Karpas-422 (cell line): ENCODE results near the gene ZNHIT1. TPM values are rescaled to one million over a fixed set of nuclear protein-coding genes. Genes with fewer than 3 reads are reported as not detected.
A peak's percentile ranks its signal among the peaks of the same experiment; 100 is the strongest.

Experiments
- DNase-seq: peaks from one replicate; pipeline ENCODE4 v3.0.0-alpha.2; 2015
- H2AFZ ChIP-seq: fragments of 200-600 bp; sonication (generic); 2 replicates; pipeline ENCODE4 v1.6.1; 2014; ENCODE audit warnings: antibody characterized with exemption, low read length, mixed read lengths
- H3K27ac ChIP-seq: fragments of 200-600 bp; sonication (generic); 2 replicates; pipeline ENCODE4 v1.5.1; 2014; ENCODE audit warnings: mild to moderate bottlenecking, low read length, moderate library complexity
- H3K27me3 ChIP-seq: fragments of 200-600 bp; sonication (generic); 2 replicates; pipeline ENCODE4 v1.6.1; 2014; ENCODE audit warnings: low read length, mixed read lengths
- H3K36me3 ChIP-seq: fragments of 200-600 bp; sonication (generic); 2 replicates; pipeline ENCODE4 v1.6.1; 2014; ENCODE audit warnings: low read length, mixed read lengths; ENCODE audit not compliant: insufficient read depth
- H3K4me1 ChIP-seq: fragments of 200-600 bp; sonication (generic); 2 replicates; pipeline ENCODE4 v1.6.1; 2014; ENCODE audit warnings: mild to moderate bottlenecking, low read length, mixed read lengths
- H3K4me2 ChIP-seq: fragments of 200-600 bp; sonication (generic); 2 replicates; pipeline ENCODE4 v1.6.1; 2014; ENCODE audit warnings: low read length, low read depth, mild to moderate bottlenecking; ENCODE audit not compliant: poor library complexity, severe bottlenecking
- H3K4me3 ChIP-seq: fragments of 200-600 bp; sonication (generic); 2 replicates; pipeline ENCODE4 v1.5.1; 2014; ENCODE audit warnings: mild to moderate bottlenecking, antibody characterized with exemption, low read length, mixed read lengths
- H3K79me2 ChIP-seq: fragments of 200-600 bp; sonication (generic); 2 replicates; pipeline ENCODE4 v1.6.1; 2014; ENCODE audit warnings: mild to moderate bottlenecking, low read length, mixed read lengths
- H3K9ac ChIP-seq: fragments of 200-600 bp; sonication (generic); 2 replicates; pipeline ENCODE4 v1.6.0; 2014; ENCODE audit warnings: low read length
- H3K9me2 ChIP-seq: fragments of 200-600 bp; sonication (generic), shearing (Covaris generic); replicated peaks from 2 replicates; pipeline ENCODE4 v1.6.0; 2014; ENCODE audit warnings: mild to moderate bottlenecking, low read length, moderate library complexity; ENCODE audit not compliant: insufficient read depth
- H3K9me3 ChIP-seq: fragments of 300-700, 200-600 bp; sonication (generic); 2 replicates; pipeline ENCODE4 v1.6.1; 2014; ENCODE audit warnings: low read length, mixed read lengths
- H4K20me1 ChIP-seq: fragments of 200-600 bp; sonication (generic); 2 replicates; pipeline ENCODE4 v1.6.1; 2014; ENCODE audit warnings: mild to moderate bottlenecking, antibody characterized with exemption, low read length, low read depth; ENCODE audit not compliant: insufficient read depth
- total RNA-seq: library from RNA; depleted of rRNA; stranded (reverse); fragments of >200 nt; shearing (Covaris generic); gene quantifications from 2 replicates; pipeline ENCODE4 v1.2.3, GENCODE V29; 2014; ENCODE audit warnings: low replicate concordance

The ZNHIT1 gene
- total RNA-seq, 1 experiment from 2014 or later, result 50.9 TPM

- H3K79me2 ChIP-seq, result peaks cover 24% of the 10 kb centered on the region
- no peaks in the 10 kb centered on the region for H3K27me3 ChIP-seq
- peaks cover 11% of the 10 kb centered on the region for H3K4me1 ChIP-seq
- H3K9me3 ChIP-seq, result no peaks in the 10 kb centered on the region
- H3K36me3 ChIP-seq, result no peaks in the 10 kb centered on the region
- peaks cover 7% of the 10 kb centered on the region; the same call in 1 of the 2 replicates for H4K20me1 ChIP-seq
- H3K4me3 ChIP-seq, result no peak overlapping the region
- no peak for DNase-seq
- H3K9me2 ChIP-seq, result no peaks in the 10 kb centered on the region
- H3K4me2 ChIP-seq, result no peak overlapping the region
- H3K9ac ChIP-seq, result no peak overlapping the region
- no peak overlapping the region for H2AFZ ChIP-seq
- no peak overlapping the region for H3K27ac ChIP-seq
Observed at GRCh38 chr7:101239191-101239950, 21.4 kb downstream of the ZNHIT1 start.

GRCh38 chr7:101239951-101240220 lies 21.9 kb downstream of the ZNHIT1 start:
- DNase-seq, result no peak
- Histone ChIP-seq H3K9me2 (no peaks in the 10 kb centered on the region), H3K79me2 (peaks cover 26% of the 10 kb centered on the region), H2AFZ (no peak overlapping the region), H3K9me3 (no peaks in the 10 kb centered on the region), H3K36me3 (no peaks in the 10 kb centered on the region), H3K4me3 (no peak overlapping the region), H3K27me3 (no peaks in the 10 kb centered on the region), H3K27ac (no peak overlapping the region), H4K20me1 (peaks cover 9% of the 10 kb centered on the region; the same call in 1 of the 2 replicates), H3K4me1 (peaks cover 11% of the 10 kb centered on the region), H3K9ac (no peak overlapping the region), H3K4me2 (no peak overlapping the region)

- Histone ChIP-seq H2AFZ (no peak overlapping the region), H3K4me1 (peaks cover 16% of the 10 kb centered on the region), H3K4me3 (no peak overlapping the region), H4K20me1 (peaks cover 9% of the 10 kb centered on the region; the same call in 1 of the 2 replicates), H3K79me2 (peaks cover 29% of the 10 kb centered on the region), H3K27ac (no peak overlapping the region), H3K9me2 (no peaks in the 10 kb centered on the region), H3K27me3 (no peaks in the 10 kb centered on the region), H3K9ac (no peak overlapping the region), H3K4me2 (no peak overlapping the region), H3K9me3 (no peaks in the 10 kb centered on the region), H3K36me3 (no peaks in the 10 kb centered on the region)
- DNase-seq, result no peak
Observed at GRCh38 chr7:101240226-101241014, 22.5 kb downstream of the ZNHIT1 start.

- Histone ChIP-seq H3K79me2 (peaks cover 35% of the 10 kb centered on the region), H3K9ac (no peak overlapping the region), H3K4me1 (peaks cover 21% of the 10 kb centered on the region), H3K27ac (no peak overlapping the region), H3K36me3 (no peaks in the 10 kb centered on the region), H4K20me1 (peaks cover 9% of the 10 kb centered on the region; the same call in 1 of the 2 replicates), H2AFZ (no peak overlapping the region), H3K27me3 (no peaks in the 10 kb centered on the region), H3K9me3 (no peaks in the 10 kb centered on the region), H3K9me2 (no peaks in the 10 kb centered on the region), H3K4me2 (no peak overlapping the region), H3K4me3 (no peak overlapping the region)
- no peak for DNase-seq
Observed at GRCh38 chr7:101241015-101241363, 23.0 kb downstream of the ZNHIT1 start.

GRCh38 chr7:101241443-101242349 lies 23.7 kb downstream of the ZNHIT1 start:
- Histone ChIP-seq H4K20me1 (peaks cover 9% of the 10 kb centered on the region; the same call in 1 of the 2 replicates), H3K9ac (no peak overlapping the region), H3K79me2 (peaks cover 41% of the 10 kb centered on the region), H3K36me3 (no peaks in the 10 kb centered on the region), H2AFZ (no peak overlapping the region), H3K27me3 (no peaks in the 10 kb centered on the region), H3K9me2 (no peaks in the 10 kb centered on the region), H3K9me3 (no peaks in the 10 kb centered on the region), H3K27ac (no peak overlapping the region), H3K4me1 (peaks cover 22% of the 10 kb centered on the region), H3K4me3 (no peak overlapping the region), H3K4me2 (no peak overlapping the region)
- no peak for DNase-seq

- peaks cover 53% of the 10 kb centered on the region for H3K79me2 ChIP-seq
Observed at GRCh38 chr7:101243646-101244374, 25.8 kb downstream of the ZNHIT1 start.

GRCh38 chr7:101244375-101245146 lies 26.6 kb downstream of the ZNHIT1 start, which contains the start of gene FIS1:
Gene FIS1 (minus strand): TSS chr7:101245081. CDS start chr7:101245004, 77 bp downstream.
- Histone ChIP-seq H3K79me2 (peaks cover 59% of the 10 kb centered on the region), H3K9me3 (no peaks in the 10 kb centered on the region), H3K27me3 (no peaks in the 10 kb centered on the region), H3K9me2 (no peaks in the 10 kb centered on the region), H4K20me1 (peaks cover 9% of the 10 kb centered on the region; the same call in 1 of the 2 replicates), H3K27ac (peak within 1 kb of the TSS; percentile 57; the same call in 1 of the 2 replicates), H3K36me3 (peaks cover 11% of the 10 kb centered on the region; the same call in 1 of the 2 replicates), H3K9ac (peak within 1 kb of the TSS; percentile 100), H2AFZ (peak within 1 kb of the TSS; percentile 77; the same call in 1 of the 2 replicates), H3K4me1 (peaks cover 22% of the 10 kb centered on the region), H3K4me3 (peak within 1 kb of the TSS; percentile 100), H3K4me2 (peak within 1 kb of the TSS; percentile 99)
- DNase-seq, result peak; percentile 96

More at GRCh38 chr7:101243646-101244374, 25.8 kb downstream of the ZNHIT1 start:
- no peaks in the 10 kb centered on the region for H3K9me3 ChIP-seq
- H3K4me3 ChIP-seq, result peak overlapping the region; percentile 100
- no peak overlapping the region for H2AFZ ChIP-seq
- no peak for DNase-seq
- H3K27me3 ChIP-seq, result no peaks in the 10 kb centered on the region
- H3K9me2 ChIP-seq, result no peaks in the 10 kb centered on the region
- no peak overlapping the region for H3K27ac ChIP-seq
- H3K4me2 ChIP-seq, result peak overlapping the region; percentile 99
- peaks cover 7% of the 10 kb centered on the region; the same call in 1 of the 2 replicates for H3K36me3 ChIP-seq
- peaks cover 22% of the 10 kb centered on the region for H3K4me1 ChIP-seq
- H4K20me1 ChIP-seq, result peaks cover 9% of the 10 kb centered on the region; the same call in 1 of the 2 replicates
- H3K9ac ChIP-seq, result peak overlapping the region; percentile 100
